Spinal cord (tissue), 10 donors: ENCODE measurements around the gene CLEC11A. TPM values are rescaled to one million over a fixed set of nuclear protein-coding genes. Genes with fewer than 3 reads are reported as not detected.

ENCODE experiments used
- DNase-seq, 6 donors: peaks; one replicate each; pipeline versions ENCODE4 v3.0.0 to v3.0.0-alpha.2; 2013 to 2015; ENCODE audit warnings: low spot score in 6 of 6, low read depth in 4 of 6
- H3K27ac ChIP-seq: one replicate; pipeline ENCODE4 v1.5.1; 2013; ENCODE audit warnings: low read depth, low read length, control low read depth
- H3K27me3 ChIP-seq: one replicate; pipeline ENCODE4 v1.6.1; 2013; ENCODE audit warnings: low read length; ENCODE audit not compliant: control insufficient read depth, insufficient read depth
- H3K36me3 ChIP-seq: one replicate; pipeline ENCODE4 v1.6.1; 2013; ENCODE audit warnings: low read length; ENCODE audit not compliant: control insufficient read depth, insufficient read depth
- H3K4me1 ChIP-seq: one replicate; pipeline ENCODE4 v1.6.1; 2013; ENCODE audit warnings: low read length; ENCODE audit not compliant: control insufficient read depth, insufficient read depth
- H3K4me3 ChIP-seq: one replicate; pipeline ENCODE4 v1.5.1; 2013; ENCODE audit warnings: low read depth, low read length, control low read depth
- H3K9me3 ChIP-seq: one replicate; pipeline ENCODE4 v1.6.1; 2013; ENCODE audit warnings: low read length; ENCODE audit not compliant: control insufficient read depth, insufficient read depth
- WGBS: methylation state at CpG from one replicate; pipeline ENCODE4 v1.1.5; 2013; ENCODE audit warnings: missing lambda C conversion rate; ENCODE audit not compliant: insufficient coverage; 5-methylcytosine and 5-hydroxymethylcytosine counted together
- polyA plus RNA-seq, 2 donors: library from polyadenylated mRNA; unstranded; fragments of 120-200 nt; gene quantifications; one replicate each; pipeline ENCODE4 v1.2.1, GENCODE V29; 2013; ENCODE audit not compliant: insufficient read length in 2 of 2
- total RNA-seq, 2 donors: library from RNA; depleted of rRNA in 1 of 2; stranded (reverse); fragments of 120-200 nt in 1 of 2; fragments of >200 nt in 1 of 2; gene quantifications; one replicate each; pipeline versions ENCODE4 v1.2.3 to v1.2.4, GENCODE V29; 2013 to 2014
- donor health status: healthy.

The CLEC11A gene
- total and polyA plus RNA-seq, 4 donors = 17.0 to 44.7 (median 33.4) TPM

DNA sequence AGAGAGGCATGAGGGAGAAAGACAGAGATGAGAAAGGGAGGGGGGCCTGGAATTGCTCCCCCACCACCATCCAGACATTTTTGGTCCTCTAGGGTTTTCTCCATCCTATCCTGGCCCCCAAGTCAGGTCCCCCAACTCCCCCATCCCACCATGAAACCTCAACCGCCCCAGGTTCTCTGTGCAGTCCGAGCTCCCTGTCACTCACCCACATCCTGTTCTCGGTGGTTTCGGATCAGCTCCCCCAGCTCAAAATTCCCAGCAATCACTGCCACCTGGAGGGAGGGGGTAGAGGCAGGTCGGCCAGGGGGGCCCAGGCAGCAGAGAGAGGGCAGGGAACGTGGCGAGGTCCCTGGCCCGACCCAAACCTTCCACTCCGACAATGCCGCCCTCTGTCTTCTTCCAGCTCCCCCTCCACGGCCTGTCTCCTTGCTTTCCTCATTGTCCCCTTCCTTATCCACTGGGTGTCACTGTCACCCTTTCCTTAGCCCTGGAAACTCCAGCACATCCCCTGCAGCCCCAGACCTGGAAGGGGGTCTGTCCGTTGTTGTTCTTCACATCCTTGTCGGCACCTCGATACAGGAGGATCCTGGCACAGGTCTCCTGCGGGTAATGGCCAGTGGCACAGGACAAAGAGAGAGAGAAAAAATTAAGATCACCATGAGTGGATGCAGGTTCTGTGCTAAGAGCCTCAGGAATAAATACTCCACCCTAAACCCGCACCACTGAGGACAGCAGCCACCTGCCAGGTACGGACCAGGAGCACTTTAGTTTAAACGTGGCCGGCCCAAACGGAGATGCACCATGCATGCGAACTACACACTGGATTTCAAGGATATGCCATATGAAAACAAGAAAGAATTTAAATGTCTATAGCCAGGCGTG, 19.0 kb upstream of the CLEC11A start:
- Histone ChIP-seq H3K9me3 (no peaks in the 10 kb centered on the region), H3K27me3 (no peaks in the 10 kb centered on the region), H3K4me3 (no peak overlapping the region), H3K27ac (no peak overlapping the region), H3K36me3 (peaks cover 60% of the 10 kb centered on the region), H3K4me1 (no peaks in the 10 kb centered on the region)
- peak in 2 of 6 donors; percentile 32 to 58 for DNase-seq
- 47% methylated on average over 19 of the region's 22 CpGs for WGBS

DNA sequence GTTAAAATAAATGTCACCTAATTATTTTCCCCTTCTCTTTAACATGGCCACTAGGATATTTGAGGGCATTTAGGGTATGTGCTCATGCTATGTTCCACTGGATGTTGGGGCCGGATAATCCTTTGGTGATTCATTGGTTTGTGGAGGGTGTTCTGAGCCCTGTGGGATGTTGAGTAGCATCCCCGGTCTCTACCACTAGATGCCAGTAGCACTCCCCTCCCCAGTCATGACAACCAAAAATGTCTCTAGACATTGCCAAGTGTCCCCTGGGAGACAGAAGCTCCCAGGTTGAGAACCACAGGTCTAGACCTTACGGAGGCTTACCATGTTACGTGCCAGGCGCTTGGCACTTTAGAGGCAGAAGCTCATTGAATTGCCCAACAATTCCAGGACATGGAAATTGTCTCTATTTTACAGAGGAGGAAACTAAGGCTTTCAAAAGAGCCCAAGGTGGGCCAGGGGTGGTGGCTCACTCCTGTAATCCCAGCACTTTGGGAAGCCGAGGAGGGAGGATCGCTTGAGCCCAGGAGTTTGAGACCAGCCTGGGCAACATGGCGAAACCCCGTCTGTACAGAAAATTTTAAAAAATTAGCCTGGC, 17.6 kb upstream of the CLEC11A start:
- Histone ChIP-seq H3K9me3 (no peaks in the 10 kb centered on the region), H3K27me3 (no peaks in the 10 kb centered on the region), H3K4me3 (no peak overlapping the region), H3K36me3 (peaks cover 61% of the 10 kb centered on the region), H3K4me1 (no peaks in the 10 kb centered on the region), H3K27ac (no peak overlapping the region)
- DNase-seq = peak in 2 of 6 donors; percentile 65 to 81
- WGBS = 42% methylated on average over 6 of the region's 9 CpGs

DNA sequence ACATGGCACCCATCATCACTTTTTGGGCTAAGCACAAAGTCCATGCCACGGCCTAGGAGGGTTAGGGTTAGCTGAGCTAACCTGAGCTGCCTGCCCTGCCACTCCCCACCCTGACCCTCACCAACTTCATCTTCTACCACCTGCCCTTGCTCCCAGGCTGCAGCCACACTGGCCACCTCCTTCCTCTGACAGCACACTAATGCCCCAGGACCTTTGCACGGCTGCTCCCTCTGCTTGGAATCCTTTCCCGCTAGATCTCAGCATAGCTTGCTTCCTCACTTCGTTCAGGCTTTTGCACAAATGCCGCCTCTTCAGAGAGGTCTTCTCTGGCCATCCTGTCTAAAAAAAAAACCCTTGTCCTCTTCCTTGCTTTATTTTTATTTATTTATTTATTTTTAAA, 16.8 kb upstream of the CLEC11A start:
- Histone ChIP-seq H3K27me3 (no peaks in the 10 kb centered on the region), H3K9me3 (no peaks in the 10 kb centered on the region)
- 95% methylated on average over 4 of the region's 5 CpGs for WGBS

DNA sequence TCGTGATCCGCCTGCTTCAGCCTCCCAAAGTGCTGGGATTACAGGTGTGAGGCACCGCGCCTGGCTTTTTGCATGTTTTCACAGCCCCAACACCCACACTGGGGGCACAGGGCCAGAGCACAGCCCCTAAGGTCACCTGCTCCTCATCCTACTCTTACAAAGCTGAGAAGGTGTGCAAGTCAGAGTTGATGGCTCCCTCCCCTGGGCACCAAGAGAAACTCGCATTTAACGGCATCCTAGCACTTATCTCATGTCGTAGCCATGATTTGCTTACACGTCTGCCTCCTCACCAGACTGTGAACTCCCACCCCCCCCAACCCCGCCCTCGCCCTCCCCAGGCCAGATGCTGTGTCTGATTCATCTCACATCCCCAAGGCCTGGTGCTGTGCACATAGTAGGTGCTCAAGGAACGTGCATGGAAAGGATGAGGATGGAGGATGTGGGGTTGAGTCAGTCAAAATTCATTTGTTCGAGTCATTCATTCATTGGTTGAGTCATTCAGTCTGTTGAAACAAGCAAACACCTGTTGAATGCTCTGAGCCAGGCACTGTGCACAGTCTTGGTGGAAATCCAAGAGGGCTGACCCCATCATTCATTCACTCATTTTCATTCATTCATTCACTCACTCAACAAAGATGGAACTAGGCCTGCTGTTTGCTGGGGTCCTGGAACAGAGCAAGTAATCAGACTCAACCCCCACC, 14.8 kb upstream of the CLEC11A start:
- H3K36me3 ChIP-seq = peaks cover 69% of the 10 kb centered on the region
- no peaks in the 10 kb centered on the region for H3K4me1 ChIP-seq
- 89% methylated on average over 6 of the region's 12 CpGs for WGBS
- no peak for DNase-seq
- no peaks in the 10 kb centered on the region for H3K27me3 ChIP-seq
- H3K9me3 ChIP-seq = no peaks in the 10 kb centered on the region
- H3K4me3 ChIP-seq = no peak overlapping the region
- H3K27ac ChIP-seq = no peak overlapping the region

More for the DNA sequence above, 16.8 kb upstream of the CLEC11A start:
- Histone ChIP-seq H3K4me3 (no peak overlapping the region), H3K27ac (no peak overlapping the region), H3K36me3 (peaks cover 65% of the 10 kb centered on the region), H3K4me1 (no peaks in the 10 kb centered on the region)
- no peak for DNase-seq

DNA sequence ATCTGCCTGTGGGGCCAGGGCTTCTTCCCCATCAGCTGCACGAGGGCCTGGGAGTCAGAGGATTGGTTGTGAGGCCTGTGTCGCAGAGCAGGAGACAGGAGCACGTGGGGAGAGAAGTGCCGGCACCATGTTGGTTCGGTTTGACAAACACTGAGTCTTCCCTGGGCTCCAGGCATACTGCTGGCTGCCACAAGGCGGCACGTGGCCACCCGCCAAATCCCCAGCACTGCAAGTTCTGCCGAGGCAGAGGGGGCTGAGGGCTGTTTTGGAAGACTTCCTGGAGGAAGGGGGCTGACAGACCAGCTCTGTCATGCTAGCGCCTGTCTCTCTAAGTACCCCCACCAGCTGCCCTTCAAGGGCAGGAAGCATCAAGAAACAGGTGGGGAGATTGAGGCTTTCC, 13.1 kb upstream of the CLEC11A start:
- H3K9me3 ChIP-seq = no peaks in the 10 kb centered on the region
- no peaks in the 10 kb centered on the region for H3K4me1 ChIP-seq
- no peak overlapping the region for H3K27ac ChIP-seq
- peaks cover 71% of the 10 kb centered on the region for H3K36me3 ChIP-seq
- H3K4me3 ChIP-seq = no peak overlapping the region
- peak in 1 of 6 donors; percentile 60 for DNase-seq
- H3K27me3 ChIP-seq = no peaks in the 10 kb centered on the region
- WGBS = 52% methylated on average over 10 of the region's 10 CpGs

DNA sequence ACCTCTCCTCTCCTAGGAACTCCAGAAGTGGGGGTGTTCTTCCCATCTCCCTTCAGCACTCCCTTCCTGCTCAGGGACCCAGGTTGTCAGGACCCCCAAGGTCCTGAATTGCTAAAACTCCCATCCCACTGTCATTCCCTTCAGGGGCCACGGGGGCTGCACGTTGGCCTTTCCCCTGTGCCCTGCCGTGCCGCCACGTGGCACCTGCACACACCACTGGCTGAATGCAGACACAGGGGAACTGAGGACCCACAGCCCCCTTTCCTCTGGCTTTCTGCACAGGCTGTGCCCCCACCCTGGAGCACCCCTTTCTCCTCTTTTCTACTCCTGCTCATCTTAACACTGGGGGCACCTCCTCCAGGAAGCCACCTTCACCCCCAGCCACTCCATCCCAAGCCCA, 12.6 kb upstream of the CLEC11A start:
- Histone ChIP-seq H3K27me3 (no peaks in the 10 kb centered on the region), H3K4me1 (no peaks in the 10 kb centered on the region), H3K36me3 (peaks cover 76% of the 10 kb centered on the region), H3K27ac (no peak overlapping the region), H3K9me3 (no peaks in the 10 kb centered on the region), H3K4me3 (no peak overlapping the region)
- no peak for DNase-seq
- 87% methylated on average over 5 of the region's 5 CpGs for WGBS

DNA sequence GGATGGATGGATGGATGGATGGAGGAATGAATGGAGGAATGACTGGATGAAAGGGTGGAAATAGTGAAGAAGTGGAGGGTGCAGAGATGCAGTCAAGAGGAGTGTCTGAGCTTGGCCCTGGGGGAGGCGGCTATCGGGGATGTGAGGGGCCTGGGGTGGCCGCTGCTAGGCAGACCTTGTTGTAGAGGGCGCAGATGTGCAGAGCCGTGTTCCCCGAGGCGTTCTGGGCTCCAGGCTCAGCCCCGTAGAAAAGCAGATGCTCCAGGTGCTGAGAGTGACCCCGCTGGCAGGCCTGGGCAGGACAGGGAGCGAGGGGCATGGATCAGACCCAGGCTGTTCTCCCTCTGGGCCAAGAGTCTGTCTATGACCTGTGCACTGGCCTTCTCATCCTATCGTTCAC, 12.0 kb upstream of the CLEC11A start:
- Histone ChIP-seq H3K9me3 (no peaks in the 10 kb centered on the region), H3K36me3 (peaks cover 79% of the 10 kb centered on the region), H3K27ac (no peak overlapping the region), H3K27me3 (no peaks in the 10 kb centered on the region), H3K4me1 (no peaks in the 10 kb centered on the region), H3K4me3 (no peak overlapping the region)
- DNase-seq = no peak
- WGBS = 86% methylated on average over 11 of the region's 11 CpGs

DNA sequence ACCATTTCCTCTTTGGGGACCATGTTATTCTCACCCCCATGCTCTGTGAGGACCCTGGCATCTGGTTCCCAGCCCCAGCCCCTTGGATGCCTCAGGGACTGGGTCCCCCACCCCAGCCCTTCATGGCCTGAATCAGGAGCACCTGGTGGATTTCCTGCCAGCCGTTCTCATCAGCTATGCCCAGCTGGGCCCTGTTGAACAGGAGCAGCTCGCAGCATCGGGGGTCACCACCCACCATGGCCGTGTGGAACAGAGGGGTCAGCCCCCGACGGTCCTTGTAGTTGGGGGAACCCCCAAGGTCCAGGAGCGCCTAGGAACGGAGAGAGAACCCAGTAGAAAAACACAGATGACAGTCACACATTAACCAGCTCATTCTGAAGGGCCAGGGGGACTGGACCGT, 11.4 kb upstream of the CLEC11A start:
- Histone ChIP-seq H3K9me3 (no peaks in the 10 kb centered on the region), H3K4me1 (peaks cover under 1% of the 10 kb centered on the region), H3K27me3 (no peaks in the 10 kb centered on the region), H3K36me3 (peaks cover 85% of the 10 kb centered on the region), H3K4me3 (no peak overlapping the region), H3K27ac (no peak overlapping the region)
- 89% methylated on average over 9 of the region's 9 CpGs for WGBS
- no peak for DNase-seq

DNA sequence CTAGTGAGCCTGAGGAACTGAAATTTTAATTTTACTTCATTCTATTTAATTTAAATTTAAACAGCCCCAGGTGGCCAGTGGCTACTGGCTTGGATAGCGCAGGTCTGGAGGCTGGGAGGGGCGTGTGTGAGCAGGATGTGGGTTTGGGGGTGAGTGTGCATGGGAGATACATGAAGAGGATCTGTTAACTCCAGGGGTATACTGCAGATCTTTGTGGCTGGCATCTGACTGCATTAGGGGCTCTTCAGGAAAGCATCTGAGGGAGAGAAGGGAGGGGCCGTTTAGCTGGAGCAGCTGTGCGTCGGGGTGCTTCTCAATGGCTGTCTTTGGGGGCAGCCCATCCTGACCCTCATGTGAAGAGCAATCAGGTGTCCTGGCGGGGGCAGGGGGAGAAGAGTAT, 10.3 kb upstream of the CLEC11A start:
- no peak overlapping the region for H3K4me3 ChIP-seq
- DNase-seq = no peak
- H3K4me1 ChIP-seq = peaks cover 10% of the 10 kb centered on the region
- WGBS = 84% methylated on average over 6 of the region's 6 CpGs
- no peaks in the 10 kb centered on the region for H3K9me3 ChIP-seq
- H3K27me3 ChIP-seq = no peaks in the 10 kb centered on the region
- H3K27ac ChIP-seq = no peak overlapping the region
- peaks cover 86% of the 10 kb centered on the region for H3K36me3 ChIP-seq
